Measurements from ENCODE around the gene DNMT3A. TPM values are rescaled to one million over a fixed set of nuclear protein-coding genes. Genes with fewer than 3 reads are reported as not detected.

The DNMT3A gene
- total and polyA plus RNA-seq, 2 experiments from 2014 or later, result 2.5 to 18.4 TPM

DNA sequence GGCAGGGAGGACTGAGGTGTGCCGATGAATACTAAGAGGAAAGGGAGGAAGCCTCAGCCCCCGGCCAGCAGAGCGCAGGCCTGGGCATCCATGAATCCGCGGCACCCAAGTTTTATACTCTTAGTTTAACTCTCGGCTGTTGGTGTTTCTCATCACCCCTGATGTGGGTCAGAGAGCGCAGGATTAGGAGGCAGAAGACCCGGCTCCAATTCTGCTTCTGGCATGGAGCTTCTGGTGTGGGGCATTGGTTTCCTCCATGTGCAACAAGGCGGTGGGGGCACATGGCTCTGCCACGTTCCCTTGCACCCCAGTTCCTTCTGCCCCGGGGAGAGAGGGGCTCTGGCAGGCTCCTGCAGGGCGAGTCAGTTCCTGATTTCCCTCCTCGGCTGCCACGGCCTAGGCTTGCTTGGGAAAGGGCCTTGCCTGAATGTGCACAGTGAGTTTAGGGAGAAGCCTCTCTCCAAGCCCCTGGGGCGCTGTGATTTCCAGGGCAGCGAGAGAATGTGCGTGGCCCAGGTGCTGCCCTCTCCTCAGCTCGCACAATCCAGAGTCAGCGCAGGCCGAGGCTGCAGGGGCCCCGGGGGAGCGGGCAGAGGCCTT is 36.2 kb upstream of the DNMT3A start:
- DNase-seq, result no peak
- H2AFZ ChIP-seq, result no peak overlapping the region
- no peaks in the 10 kb centered on the region for H3K79me2 ChIP-seq (ENCODE audit: insufficient read depth)
- in situ Hi-C loops (cut with MboI), result no loop called here
- no peak overlapping the region for H3K9ac ChIP-seq
- H3K27ac ChIP-seq, result no peak overlapping the region
- H3K4me2 ChIP-seq (ENCODE audit: unreplicated experiment), result no peak overlapping the region
- no peaks in the 10 kb centered on the region for H3K27me3 ChIP-seq (replicated peaks; ENCODE audit: insufficient read depth)
- no peaks in the 10 kb centered on the region for H4K20me1 ChIP-seq (ENCODE audit: insufficient read depth)
- no peaks in the 10 kb centered on the region for H3K9me2 ChIP-seq (ENCODE audit: insufficient read depth)
- no peak for TF ChIP-seq EZH2phosphoT487 (IDR thresholded peaks at IDR 0.05; ENCODE audit: insufficient read depth, low read depth)
- TF ChIP-seq EZH2 (IDR thresholded peaks at IDR 0.05; ENCODE audit: insufficient read depth, poor library complexity, severe bottlenecking), result no peak
- peaks cover 3% of the 10 kb centered on the region; the same call in 1 of the 2 replicates for H3K4me1 ChIP-seq (ENCODE audit: insufficient read depth)
- H3K4me3 ChIP-seq, result no peak overlapping the region
- H3F3A ChIP-seq (ENCODE audit: insufficient read depth), result no peaks in the 10 kb centered on the region
- 93 to 98% methylated on average over 22 of the region's 22 CpGs for WGBS, 2 experiments (ENCODE audit: low coverage in 1 of 2, low lambda C conversion rate in 2 of 2, missing lambda C conversion rate in 2 of 2)
- H3K36me3 ChIP-seq (ENCODE audit: low read depth), result no peaks in the 10 kb centered on the region
- H3K9me3 ChIP-seq (ENCODE audit: low read depth), result no peaks in the 10 kb centered on the region

DNA sequence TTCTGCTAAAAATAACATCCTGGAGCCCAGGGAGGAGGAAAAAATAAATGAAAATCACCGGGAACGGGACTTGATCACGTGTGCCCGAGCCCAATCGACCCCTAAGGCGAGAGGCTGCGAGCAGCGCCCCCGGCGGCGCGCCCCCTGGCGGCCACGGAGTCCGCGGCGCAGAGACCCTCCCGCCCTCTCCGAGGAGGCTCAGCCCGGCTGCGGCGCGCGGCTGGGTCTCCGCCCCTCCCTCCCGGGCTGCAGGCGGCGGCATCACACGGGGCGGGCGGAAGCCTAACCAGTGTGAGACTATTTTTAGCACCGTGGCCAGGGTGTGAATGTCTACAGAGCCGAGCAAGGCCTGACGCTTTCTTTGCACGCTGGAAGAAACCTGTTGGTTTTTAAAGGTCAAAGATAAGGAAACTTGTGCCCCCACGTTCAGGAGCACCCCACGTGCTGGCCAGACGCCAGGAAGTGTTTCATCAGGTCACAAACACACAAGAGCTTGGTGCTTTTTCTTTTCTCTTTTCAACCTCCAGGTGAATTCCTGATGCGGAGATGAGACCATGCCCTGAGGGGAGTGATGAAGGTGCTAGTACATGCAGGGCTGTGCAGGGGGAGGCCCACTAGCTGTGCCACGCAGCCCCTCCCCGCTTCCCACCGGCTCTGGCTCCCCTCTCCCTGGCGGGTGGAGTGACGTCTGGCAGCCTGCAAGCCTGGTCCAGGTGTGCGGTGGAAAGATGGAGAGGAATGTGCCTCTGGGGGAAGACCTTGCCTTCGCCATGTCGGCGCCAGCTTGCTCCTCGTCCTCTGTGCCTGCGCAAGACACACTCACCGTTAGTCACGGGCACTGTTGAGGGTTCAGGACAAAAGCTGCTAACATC is 35.3 kb upstream of the DNMT3A start:
- peak overlapping the region; percentile 48 for H3K9ac ChIP-seq

DNA sequence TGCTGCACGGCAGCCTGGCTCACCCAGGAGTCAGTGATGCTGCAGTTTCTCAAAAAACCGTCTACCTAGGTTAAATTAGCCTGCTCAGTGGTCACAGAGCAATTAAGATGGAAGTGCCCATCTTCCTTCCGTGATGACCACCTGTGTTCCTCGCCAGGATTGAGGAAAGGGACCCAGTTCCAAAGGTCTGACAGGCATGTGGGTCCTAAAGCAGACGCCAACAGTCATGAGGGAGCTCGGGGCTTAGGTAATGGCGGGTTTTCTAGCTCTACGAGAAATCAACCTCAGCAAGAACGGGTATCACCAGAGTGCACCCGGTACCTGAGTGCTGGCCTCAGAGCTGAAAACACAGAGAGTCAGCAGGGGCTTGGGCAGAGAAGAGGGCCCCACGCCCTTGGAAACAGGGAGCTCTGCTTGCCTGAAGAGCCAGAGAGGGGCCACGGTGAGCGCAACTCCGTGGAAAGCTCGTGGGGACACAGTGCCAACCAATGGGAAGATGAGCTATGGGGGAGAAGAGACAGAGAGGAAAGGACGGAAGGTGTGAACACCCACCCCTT is 34.3 kb upstream of the DNMT3A start:
- H3F3A ChIP-seq (ENCODE audit: insufficient read depth), result no peaks in the 10 kb centered on the region
- H3K4me3 ChIP-seq, result peak overlapping the region; percentile 49; the same call in 1 of the 2 replicates
- WGBS, 2 experiments (ENCODE audit: low coverage in 1 of 2, low lambda C conversion rate in 2 of 2, missing lambda C conversion rate in 2 of 2), result 64 to 66% methylated on average over 16 of the region's 16 CpGs
- TF ChIP-seq EZH2 (IDR thresholded peaks at IDR 0.05; ENCODE audit: insufficient read depth, poor library complexity, severe bottlenecking) (no peak), EZH2phosphoT487 (IDR thresholded peaks at IDR 0.05; ENCODE audit: insufficient read depth, low read depth) (no peak)
- H3K9me3 ChIP-seq (ENCODE audit: low read depth), result no peaks in the 10 kb centered on the region
- H3K9me2 ChIP-seq (ENCODE audit: insufficient read depth), result no peaks in the 10 kb centered on the region
- H3K36me3 ChIP-seq (ENCODE audit: low read depth), result no peaks in the 10 kb centered on the region
- no peaks in the 10 kb centered on the region for H4K20me1 ChIP-seq (ENCODE audit: insufficient read depth)
- H2AFZ ChIP-seq, result peak overlapping the region; percentile 68; the same call in 1 of the 2 replicates
- H3K4me1 ChIP-seq (ENCODE audit: insufficient read depth), result peaks cover 3% of the 10 kb centered on the region; the same call in 1 of the 2 replicates
- no peak overlapping the region for H3K4me2 ChIP-seq (ENCODE audit: unreplicated experiment)
- no peaks in the 10 kb centered on the region for H3K27me3 ChIP-seq (replicated peaks; ENCODE audit: insufficient read depth)
- H3K9ac ChIP-seq, result no peak overlapping the region
- H3K27ac ChIP-seq, result no peak overlapping the region
- in situ Hi-C loops (cut with MboI), result no loop called here
- DNase-seq, result no peak
- no peaks in the 10 kb centered on the region for H3K79me2 ChIP-seq (ENCODE audit: insufficient read depth)

More for the DNA sequence above, 35.3 kb upstream of the DNMT3A start:
- Histone ChIP-seq H3K4me2 (ENCODE audit: unreplicated experiment) (peak overlapping the region; percentile 74), H4K20me1 (ENCODE audit: insufficient read depth) (no peaks in the 10 kb centered on the region), H3K27me3 (replicated peaks; ENCODE audit: insufficient read depth) (no peaks in the 10 kb centered on the region), H3K4me3 (peak overlapping the region; percentile 49), H2AFZ (peak overlapping the region; percentile 68), H3K27ac (no peak overlapping the region), H3F3A (ENCODE audit: insufficient read depth) (no peaks in the 10 kb centered on the region), H3K9me2 (ENCODE audit: insufficient read depth) (no peaks in the 10 kb centered on the region), H3K79me2 (ENCODE audit: insufficient read depth) (no peaks in the 10 kb centered on the region), H3K4me1 (ENCODE audit: insufficient read depth) (peaks cover 3% of the 10 kb centered on the region; the same call in 1 of the 2 replicates), H3K36me3 (ENCODE audit: low read depth) (no peaks in the 10 kb centered on the region), H3K9me3 (ENCODE audit: low read depth) (no peaks in the 10 kb centered on the region)
- in situ Hi-C loops (cut with MboI), result no loop called here
- WGBS, 2 experiments (ENCODE audit: low coverage in 1 of 2, low lambda C conversion rate in 2 of 2, missing lambda C conversion rate in 2 of 2), result 26 to 34% methylated on average over 37 to 50 of the region's 52 CpGs
- peak; percentile 92 for DNase-seq
- TF ChIP-seq EZH2phosphoT487 (IDR thresholded peaks at IDR 0.05; ENCODE audit: insufficient read depth, low read depth) (no peak), EZH2 (IDR thresholded peaks at IDR 0.05; ENCODE audit: insufficient read depth, poor library complexity, severe bottlenecking) (no peak)

DNA sequence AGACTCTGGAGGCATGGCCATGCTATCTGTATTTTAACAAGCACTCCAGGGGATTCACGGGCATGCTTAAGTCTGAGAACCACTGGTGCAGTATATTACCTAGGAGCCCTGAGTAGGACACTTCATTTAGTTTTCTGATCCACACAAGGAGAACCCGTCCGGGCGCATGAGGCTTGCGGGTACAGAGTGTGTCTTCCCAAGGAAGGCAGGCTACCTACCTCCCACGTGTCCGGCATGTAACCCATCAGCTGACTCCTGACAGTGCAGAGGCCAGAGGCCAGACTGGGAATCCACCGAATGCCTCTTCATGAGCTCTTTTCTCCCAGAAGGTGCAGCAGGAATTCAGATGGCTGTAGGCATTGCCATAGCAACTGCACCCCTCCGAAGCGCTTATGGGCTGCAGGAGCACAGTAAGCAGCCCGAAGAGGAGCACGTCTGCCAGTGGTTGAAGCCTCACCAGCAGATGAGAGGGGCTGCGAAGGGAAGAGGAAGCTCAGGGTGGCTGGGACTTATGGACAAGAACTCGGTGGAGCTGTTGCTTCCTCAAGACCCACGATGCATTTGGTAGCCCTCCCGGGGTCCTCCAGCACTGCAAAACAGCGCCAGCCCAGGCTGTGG is 33.8 kb upstream of the DNMT3A start:
- Histone ChIP-seq H3K4me3 (no peak overlapping the region), H3K9ac (no peak overlapping the region), H3K27ac (no peak overlapping the region), H3K79me2 (ENCODE audit: insufficient read depth) (no peaks in the 10 kb centered on the region), H3K27me3 (replicated peaks; ENCODE audit: insufficient read depth) (no peaks in the 10 kb centered on the region), H3K9me2 (ENCODE audit: insufficient read depth) (no peaks in the 10 kb centered on the region), H3K36me3 (ENCODE audit: low read depth) (no peaks in the 10 kb centered on the region), H3K9me3 (ENCODE audit: low read depth) (no peaks in the 10 kb centered on the region), H2AFZ (no peak overlapping the region), H3K4me1 (ENCODE audit: insufficient read depth) (peaks cover 3% of the 10 kb centered on the region; the same call in 1 of the 2 replicates), H4K20me1 (ENCODE audit: insufficient read depth) (no peaks in the 10 kb centered on the region), H3K4me2 (ENCODE audit: unreplicated experiment) (no peak overlapping the region), H3F3A (ENCODE audit: insufficient read depth) (no peaks in the 10 kb centered on the region)
- no peak for TF ChIP-seq EZH2 (IDR thresholded peaks at IDR 0.05; ENCODE audit: insufficient read depth, poor library complexity, severe bottlenecking)
- no peak for TF ChIP-seq EZH2phosphoT487 (IDR thresholded peaks at IDR 0.05; ENCODE audit: insufficient read depth, low read depth)
- in situ Hi-C loops (cut with MboI), result no loop called here
- DNase-seq, result no peak
- 79 to 83% methylated on average over 17 of the region's 17 CpGs for WGBS, 2 experiments (ENCODE audit: low coverage in 1 of 2, low lambda C conversion rate in 2 of 2, missing lambda C conversion rate in 2 of 2)
